GM21717 (cell line): ENCODE measurements around the gene EEFSEC.

Experiments
- ATAC-seq: cut with Tn5 transposase; IDR thresholded peaks from one replicate; pipeline ENCODE4 v1.9.1; 2021; ENCODE audit warnings: mild to moderate bottlenecking, moderate library complexity; ENCODE audit not compliant: unreplicated experiment

EEFSEC gene

GRCh38 chr3:128313071-128313725 lies 159.9 kb downstream of the EEFSEC start:
- ATAC-seq: no peak

- no peak for ATAC-seq
Measured at GRCh38 chr3:128313935-128314334, 160.7 kb downstream of the EEFSEC start.

GRCh38 chr3:128315313-128315712 lies 162.0 kb downstream of the EEFSEC start:
- no peak for ATAC-seq

DNA sequence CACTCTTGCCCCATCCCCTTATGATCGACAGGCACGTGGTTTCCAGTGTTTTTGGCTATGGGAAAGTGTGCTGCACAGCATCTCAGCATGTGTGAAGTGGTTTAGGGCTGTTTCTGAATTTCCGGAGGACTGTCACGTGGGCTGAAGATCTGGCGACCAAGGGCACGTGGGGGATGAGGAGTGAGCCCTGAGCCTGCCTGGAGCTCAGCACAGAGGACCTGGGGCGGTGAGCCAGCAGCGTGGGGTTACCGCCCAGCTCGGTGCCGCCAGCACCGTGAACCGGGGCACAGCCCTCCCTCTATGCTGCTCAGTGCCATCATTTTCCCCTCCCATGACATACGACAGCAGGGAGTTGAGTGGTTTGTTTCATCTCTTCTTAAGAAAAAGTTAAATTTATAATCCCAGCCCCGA lies 163.2 kb downstream of the EEFSEC start:
- ATAC-seq: no peak

DNA sequence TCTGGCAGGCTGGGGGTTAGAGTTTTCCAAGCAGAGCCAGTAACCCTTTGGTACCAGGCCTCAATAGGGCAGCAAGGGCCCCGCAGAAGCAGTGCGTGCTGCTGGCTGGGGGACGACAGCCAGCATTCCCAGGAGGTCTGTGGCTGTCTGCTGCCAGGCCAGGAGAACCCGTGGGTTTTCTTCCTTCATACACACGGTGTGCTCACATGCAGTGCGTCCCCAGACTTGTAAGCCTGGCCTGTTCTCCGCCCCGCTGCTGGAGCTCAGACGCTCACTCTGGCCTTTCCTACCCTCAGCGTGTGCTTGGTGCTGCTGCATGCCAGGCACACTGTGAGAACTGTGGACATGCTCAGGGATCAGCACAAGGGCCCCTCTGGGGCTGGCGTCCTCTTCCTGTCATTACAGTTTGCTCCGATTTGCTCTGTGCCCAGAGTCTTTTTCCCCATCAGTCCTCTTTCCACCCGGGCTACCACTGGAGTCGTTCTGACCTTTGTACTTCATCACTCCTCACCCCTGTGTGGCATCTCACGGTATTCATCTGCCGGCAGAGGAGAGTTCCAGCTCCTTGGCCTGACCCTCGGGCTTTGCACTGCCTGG lies 163.9 kb downstream of the EEFSEC start:
- no peak for ATAC-seq

- no peak for ATAC-seq
Measured at GRCh38 chr3:128317698-128318231, 164.5 kb downstream of the EEFSEC start.

DNA sequence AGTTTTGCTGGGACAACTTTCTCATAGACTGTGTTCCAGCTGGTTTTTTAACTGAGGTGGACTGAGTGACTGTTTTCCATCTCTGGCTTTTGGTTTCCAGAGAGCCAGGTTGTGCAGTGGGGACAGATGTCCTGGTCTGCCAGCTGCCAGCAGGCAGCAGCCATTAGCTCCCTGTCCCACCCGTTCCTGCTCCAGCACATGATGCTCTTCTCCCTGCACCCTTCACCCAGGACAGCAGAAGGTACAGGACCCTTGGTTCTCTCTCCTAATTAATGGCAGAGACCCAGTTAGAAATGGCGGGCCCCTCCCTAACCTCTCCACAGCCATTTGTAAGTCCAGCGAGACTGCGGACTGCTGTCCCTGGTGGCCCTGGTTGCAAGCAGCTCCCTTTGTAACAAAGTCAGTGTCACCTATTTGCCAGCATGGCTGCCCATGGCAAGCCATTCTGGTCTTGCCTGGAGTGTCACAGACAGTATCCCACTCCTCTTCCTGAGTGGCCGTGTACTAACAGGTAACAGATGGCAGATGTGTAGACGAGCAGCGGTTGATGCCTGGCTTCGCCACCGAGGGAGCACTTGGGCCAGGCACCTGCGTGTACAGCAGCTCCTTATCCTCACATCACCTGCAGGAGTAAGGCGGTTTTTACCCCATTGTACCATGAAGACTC lies 165.1 kb downstream of the EEFSEC start:
- ATAC-seq: no peak

DNA sequence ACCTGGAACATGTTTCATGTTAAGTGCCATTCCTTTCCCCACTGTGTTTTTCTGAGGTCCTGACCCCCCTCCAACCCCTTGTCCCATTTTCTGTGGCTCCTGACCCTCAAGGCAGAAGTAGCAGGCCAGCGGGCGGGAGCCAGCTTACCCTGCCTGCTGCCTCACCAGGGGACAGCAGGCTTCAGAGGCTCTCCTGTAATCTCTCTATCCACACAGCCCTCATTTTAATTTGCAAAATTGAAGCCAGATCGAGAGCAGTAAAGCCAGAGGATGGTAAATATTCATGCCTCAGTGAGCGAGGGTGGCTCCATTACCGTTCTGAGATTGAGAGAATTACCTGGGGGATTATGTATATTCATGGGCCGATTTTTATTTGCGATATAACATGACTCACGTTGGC lies 165.8 kb downstream of the EEFSEC start:
- ATAC-seq: no peak

- ATAC-seq: no peak
Measured at GRCh38 chr3:128319741-128320141, 166.5 kb downstream of the EEFSEC start.

GRCh38 chr3:128320551-128321340 lies 167.5 kb downstream of the EEFSEC start:
- ATAC-seq: no peak

- ATAC-seq: no peak
Measured at GRCh38 chr3:128321418-128321817, 168.1 kb downstream of the EEFSEC start.

DNA sequence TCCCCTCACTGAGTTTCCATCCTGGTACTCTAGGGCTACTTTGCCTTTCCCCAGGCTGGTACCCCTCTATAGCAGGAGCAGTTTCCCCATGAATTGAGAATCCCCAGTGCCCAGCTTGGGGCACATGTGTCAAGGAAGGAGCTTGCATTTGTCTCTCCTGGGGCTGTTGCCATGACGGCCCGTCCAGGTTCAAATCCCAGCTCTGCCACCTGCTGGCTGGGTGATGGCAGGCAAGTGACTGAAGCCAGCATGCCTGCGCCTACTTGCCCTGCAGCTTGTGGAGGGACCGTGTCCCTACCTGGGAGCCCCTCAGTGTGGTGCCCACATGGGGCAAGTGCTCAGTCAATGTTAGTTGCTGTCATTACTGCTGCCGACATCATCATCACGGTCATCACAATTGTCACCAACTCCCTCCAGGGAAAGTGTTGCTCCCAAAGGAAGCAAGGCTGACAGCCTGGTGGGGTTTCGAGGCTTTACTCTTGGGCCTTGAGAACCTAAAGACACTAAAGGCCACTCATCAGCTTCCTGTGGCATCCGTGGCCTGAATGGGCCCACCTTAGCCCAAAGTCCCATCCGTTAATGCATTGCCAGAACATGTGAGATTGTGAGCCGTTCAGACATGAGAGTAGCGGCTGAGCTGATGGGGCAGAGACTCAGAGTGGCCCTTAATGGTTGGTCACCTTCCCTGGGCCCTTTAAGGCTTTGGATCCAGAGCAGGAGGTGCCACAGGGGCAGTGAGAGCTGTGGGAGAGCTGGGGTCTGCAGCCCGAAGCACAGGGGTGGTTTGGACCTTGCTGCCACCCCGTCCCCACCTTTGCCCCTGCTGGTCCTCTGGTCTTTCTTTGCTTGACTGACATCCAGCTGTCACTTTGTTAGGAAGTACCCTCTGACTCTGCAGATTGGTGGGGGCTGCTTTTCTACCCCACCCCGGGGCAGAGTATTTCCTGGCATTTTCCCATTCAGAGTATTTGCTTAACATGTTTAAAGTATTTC lies 169.0 kb downstream of the EEFSEC start:
- no peak for ATAC-seq

DNA sequence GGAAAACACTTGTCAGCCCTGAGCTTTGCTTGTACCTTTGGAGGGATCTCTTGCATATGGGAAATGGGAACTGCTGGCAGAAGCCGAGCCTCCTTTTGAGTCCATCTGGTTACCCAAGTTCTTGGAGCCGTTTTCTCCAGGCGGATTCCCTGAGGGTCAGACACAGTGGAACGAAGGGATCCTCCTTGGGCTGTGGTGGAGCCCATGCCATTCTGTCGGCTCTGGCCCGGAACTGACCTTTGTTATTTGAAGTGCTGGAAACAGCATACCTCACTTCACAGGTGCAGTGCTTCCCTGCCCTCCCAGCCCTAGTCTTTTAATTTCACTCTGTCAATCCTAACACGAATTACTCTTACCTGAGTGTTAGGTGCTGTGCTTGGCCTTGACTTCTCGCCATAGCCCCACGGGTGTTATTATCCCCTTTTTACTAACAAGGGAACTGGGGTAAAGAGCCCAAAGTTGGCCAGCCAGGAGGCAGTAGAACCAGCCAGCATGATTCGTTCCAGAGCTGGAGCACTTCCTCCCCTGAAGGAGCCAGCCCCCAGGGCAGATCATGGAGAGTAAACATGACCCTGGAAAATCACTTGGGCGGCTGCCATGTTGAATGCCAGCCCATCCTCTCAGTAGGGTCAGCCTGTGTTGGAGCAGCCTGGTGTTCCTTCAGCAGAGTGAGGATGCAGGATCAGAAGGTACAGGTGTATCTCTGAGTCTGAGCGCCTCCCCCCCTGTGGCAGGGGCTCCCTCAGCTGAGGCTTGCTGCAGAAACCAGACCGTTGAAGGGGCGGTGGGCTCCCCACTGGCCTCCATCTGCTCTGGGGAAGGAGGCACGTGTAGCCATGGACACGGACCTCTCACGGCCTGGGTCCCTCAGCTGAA lies 170.2 kb downstream of the EEFSEC start:
- ATAC-seq: no peak

DNA sequence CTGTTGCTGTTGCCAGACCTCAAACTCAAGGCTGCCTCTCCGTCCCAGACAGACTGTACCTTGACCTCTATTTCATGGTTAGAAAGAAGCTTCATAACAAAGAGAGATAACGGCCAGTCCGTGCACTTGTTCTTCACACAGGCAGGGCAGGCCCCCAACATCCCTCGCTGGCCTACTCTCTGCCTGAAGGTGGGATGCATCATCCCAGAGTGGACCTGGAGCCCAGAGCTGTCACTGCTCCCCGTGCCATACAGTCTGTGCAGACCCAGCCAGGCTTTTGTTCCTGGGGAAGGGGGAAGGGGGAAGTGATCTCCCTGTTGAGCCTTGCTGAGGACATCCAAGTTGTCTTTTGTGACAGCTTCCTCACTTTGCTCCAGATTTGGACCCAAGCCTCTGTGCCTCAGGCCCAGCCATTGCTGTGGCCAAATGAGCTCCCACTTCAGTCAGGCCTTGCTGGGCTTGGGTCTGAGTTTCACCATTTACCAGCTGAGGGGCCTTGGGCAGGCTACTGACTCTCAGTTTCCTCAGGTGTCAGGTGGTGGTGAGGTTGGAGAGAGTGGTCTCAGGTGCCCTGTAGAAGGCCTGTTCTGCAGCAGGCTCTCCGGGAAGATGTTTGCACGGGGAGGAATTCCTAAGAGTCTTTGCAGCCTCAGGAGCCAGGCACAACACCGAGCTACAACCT lies 171.8 kb downstream of the EEFSEC start:
- ATAC-seq: no peak

- no peak for ATAC-seq
Measured at GRCh38 chr3:128326051-128326823, 173.0 kb downstream of the EEFSEC start.

- ATAC-seq: no peak
Measured at GRCh38 chr3:128327606-128328031, 174.3 kb downstream of the EEFSEC start.

GRCh38 chr3:128328546-128329458 lies 175.5 kb downstream of the EEFSEC start:
- no peak for ATAC-seq
